GM03348 (cell line): ENCODE results near the gene RNF223.
"Not testable (repeated sequence)": the region's sequence is repeated elsewhere in the genome, so short reads cannot be mapped to it uniquely, and the experiment has no call there.

Source experiments
- DNase-seq: peaks from one replicate; pipeline ENCODE4 v3.0.0; 2012; ENCODE audit warnings: low spot score

Gene RNF223

DNA sequence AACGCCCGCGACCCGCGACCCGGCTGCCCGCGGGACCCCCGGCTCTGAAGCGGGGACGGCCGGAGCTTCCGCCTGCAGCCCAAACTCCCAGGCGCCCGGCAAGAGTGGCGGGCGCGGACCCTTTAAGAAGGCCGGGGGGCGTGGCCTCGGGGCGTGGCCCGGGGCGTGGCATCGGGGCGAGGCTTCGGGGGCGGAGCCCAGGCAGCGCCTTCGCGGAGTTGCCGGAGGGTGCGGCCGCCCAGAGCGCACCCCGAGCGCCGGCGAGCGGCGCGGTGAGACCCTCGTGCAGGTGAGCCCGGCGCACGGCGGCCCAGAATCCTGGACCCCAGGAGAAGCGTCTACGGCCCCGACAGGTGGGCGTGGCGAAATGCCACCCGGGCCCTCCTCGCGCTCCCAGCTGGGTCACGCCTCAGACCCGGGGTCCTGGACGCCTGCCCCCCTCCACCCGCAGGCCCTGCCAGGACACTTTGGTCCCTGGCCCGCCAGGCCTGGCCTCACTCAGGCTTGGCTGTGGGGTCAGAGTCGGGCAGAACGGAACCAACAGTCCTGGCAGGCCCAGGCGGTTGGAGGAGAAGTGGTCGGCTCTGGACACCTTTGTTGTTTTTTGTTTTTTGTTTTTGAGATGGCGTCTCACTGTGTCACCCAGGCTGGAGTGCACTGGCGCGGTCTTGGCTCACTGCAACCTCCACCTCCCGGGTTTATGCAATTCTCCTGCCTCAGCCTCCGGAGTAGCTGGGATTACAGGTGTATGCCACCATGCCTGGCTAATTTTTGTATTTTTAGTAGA is 14.4 kb downstream of the RNF223 start:
- DNase-seq = peak; percentile 97

DNA sequence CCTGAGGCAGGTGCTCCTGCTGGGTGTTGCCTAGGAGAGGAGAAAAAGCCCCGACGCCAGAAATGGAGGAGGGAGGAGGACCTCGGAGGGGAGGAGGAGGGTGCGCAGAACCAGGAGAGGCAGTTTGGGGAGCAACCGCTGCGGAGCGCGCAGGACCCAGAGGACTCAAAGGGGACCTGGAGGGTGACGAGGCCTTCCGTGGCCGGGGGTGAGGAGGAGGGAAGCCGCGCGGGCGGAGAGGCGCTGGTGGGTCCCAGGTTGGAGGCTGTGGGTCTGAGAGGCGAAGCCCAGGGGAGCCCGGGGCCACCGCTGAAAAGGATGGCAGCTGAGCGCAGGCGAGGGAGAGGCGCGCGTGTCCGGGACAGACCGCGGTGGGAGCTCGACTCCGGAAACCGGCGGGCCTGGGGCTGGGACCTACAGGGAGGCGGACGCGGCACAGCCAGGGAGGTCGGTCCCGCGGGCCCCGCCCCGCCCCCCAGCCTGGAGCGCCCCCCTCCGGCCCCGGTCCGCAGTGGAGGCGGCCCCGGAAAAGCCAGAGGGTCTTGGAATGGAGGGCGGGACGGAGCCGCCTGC is 15.1 kb downstream of the RNF223 start:
- peak; percentile 39 for DNase-seq

DNA sequence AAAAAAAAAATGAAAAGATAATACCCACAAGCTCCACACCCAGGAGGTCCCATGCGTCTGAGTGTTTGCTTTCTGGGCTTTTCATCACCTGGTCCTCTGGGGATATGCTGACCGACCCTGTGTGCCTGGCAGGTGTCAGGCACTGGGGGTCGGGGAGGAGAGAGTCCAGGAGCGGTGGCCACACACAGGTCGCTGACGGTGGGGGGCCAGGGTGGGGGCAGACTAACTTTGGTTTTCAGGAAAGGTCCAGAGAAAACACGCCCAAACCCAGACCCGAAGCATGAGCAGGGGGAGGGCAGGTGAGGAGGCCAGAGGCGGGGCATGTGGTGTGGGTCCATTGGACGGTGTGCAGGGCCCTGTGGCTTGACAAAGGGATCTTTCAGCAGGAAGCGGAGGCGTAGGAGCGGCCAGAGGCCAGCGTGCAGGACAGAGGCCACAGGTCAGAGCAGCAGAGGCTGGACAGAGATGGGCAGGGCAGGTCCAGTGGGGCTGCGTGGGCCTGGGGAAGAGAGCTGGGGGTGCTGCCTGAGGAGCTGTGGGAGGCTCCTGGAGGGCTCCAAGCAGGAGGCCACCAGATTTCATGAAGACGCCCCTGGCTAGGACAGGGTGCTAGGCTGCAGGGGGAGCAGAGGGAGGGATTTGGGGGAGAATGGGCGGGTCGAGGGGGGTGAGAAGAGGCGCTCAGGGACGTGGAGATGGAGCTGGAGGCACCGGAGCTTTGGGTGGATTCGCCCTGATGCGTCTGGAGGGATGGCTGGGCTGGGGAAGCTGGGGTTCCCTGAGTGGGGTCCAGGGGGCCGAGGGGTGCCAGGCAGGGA is 15.8 kb downstream of the RNF223 start:
- DNase-seq = no peak

DNA sequence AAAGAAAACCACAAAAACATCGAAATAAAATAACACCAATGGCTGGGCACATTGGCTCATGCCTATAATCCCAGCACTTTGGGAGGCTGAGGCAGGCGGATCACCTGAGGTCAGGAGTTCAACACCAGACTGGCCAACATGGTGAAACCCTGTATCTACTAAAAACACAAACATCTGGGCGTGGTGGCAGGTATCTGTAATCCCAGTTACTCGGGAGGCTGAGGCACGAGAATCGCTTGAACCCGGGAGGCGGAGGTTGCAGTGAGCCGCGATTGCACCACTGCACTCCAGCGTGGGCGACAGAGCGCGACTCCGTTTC is 16.4 kb downstream of the RNF223 start:
- not testable (repeated sequence) for DNase-seq

DNA sequence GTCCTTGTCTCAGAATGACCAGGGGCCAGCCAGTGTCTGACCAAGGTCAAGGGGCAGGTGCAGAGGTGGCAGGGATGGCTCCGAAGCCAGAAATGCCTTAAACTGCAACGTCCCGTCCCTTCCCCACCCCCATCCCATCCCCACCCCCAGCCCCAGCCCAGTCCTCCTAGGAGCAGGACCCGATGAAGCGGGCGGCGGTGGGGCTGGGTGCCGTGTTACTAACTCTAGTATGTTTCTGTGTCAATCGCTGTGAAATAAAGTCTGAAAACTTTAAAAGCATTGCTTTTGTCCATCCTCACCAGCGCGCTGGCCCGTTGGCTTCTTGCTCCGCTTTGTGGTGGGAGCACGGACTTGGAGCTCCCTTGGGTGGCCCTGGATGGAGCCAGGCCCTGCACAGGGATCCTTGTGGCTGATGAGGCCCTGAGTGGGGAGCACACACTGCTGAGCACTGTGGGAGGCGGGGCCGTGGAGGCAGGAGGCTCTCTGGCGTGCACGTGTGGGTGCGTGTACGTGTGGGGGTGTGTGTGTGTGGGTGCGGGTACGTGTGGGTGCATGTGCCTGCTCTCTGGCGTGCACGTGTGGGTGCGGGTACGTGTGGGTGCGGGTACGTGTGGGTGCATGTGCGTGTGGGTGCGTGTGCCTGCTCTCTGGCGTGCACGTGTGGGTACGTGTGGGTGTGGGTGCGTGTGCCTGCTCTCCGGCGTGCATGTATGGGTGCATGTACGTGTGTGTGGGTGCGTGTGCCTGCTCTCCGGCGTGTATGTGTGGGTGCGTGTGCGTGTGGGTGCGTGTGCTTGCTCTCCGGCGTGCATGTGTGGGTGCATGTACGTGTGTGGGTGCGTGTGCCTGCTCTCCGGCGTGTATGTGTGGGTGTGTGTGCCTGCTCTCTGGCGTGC is 18.0 kb downstream of the RNF223 start:
- DNase-seq = no peak

DNA sequence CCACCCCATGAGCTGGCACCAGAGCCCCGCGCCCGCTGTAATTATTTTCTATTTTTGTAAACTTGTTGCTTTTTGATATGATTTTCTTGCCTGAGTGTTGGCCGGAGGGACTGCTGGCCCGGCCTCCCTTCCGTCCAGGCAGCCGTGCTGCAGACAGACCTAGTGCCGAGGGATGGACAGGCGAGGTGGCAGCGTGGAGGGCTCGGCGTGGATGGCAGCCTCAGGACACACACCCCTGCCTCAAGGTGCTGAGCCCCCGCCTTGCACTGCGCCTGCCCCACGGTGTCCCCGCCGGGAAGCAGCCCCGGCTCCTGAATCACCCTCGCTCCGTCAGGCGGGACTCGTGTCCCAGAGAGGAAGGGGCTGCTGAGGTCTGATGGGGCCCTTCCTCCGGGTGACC is 19.1 kb downstream of the RNF223 start:
- DNase-seq = no peak

DNA sequence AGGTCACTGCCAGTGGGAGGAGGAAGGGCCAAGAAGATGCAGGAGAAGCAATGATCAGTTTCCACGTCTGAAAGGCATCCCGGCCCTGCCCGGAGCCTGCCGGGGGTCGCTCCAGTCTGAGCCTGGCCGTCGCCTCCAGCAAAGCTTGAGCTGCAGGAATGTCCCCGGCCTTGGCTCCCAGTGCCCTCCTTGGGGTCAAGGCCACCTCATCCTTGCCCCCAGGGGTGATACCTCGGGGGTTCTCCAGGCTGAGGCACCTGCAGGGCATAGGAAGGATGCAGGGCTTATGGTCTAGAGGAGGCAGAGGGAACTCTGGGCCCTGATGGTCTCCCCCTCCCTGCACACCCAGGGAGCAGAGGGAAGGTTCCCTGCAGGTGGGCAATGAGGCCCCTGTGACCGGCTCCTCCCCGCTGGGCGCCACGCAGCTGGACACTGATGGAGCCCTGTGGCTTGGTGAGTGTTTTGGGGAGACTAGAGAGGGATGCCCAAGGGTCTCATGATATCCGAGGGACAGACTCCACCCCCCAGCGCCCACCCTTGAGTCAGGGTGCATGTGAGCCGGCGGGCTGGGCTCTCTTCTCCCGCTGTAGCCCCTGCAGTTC is 19.9 kb downstream of the RNF223 start:
- DNase-seq = no peak

DNA sequence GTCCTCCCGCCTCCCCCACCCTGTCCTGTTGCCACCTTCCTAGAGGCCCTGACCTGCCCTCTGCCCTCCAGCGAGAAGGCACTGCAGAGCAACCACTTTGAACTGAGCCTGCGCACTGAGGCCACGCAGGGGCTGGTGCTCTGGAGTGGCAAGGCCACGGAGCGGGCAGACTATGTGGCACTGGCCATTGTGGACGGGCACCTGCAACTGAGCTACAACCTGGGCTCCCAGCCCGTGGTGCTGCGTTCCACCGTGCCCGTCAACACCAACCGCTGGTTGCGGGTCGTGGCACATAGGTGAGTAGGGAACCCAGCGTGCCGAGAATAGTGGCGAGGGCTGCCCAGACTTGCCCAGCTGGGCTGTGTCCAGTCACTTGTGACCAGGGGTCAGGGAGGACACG is 20.4 kb downstream of the RNF223 start:
- no peak for DNase-seq

DNA sequence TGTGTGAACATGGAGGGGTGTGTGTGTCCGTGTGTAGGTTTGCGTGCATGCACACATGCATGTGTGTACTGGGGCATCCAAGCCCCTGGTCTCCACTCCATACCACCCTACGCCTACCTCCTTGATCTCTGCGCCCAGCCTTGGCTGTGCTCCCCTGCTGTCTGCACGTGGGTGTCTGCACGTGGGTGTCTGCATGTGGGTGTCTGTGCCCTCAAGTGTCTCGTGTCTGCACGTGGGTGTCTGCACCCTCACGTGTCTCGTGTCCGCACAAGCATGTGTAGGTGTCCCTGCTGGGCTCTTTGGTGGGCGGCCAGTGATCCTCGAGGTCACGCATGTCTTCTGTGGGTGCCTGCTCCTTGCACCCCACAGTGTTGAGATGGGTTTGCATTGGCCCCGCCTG is 21.1 kb downstream of the RNF223 start:
- DNase-seq = no peak

DNA sequence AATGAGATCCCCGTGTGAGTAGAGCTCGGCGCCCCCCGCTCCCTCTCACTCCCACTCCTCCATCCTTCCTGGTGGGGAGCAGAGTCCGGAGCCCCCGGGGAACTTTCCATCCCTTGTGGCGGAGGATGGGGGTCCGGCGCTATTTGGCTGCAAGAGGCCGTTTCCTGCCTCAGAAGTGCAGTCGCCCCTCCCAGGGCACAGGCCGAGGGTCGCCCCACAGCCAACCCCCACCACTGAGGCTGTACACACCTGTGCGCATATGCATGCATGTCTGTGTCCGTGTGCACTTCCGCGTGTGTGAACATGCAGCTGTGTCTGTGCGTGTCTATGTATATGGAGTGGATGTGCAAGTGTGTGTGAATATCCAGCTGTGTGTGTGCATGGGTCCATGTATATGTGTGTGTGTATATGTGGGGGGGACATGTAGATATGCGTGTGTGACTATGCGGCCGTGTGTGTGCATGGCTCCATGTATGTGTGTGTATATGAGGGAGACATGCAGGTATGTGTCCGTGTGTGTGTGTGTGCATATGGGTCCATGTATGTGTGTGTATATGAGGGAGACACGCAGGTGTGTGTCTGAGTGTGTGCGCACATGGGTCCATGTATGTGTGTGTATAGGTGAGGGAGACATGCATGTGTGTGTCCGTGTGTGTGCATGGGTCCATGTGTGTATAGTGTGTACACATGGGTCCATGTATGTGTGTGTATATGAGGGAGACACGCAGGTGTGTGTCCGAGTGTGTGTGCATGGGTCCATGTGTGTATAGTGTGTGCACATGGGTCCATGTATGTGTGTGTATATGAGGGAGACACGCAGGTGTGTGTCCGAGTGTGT is 21.9 kb downstream of the RNF223 start:
- DNase-seq = no peak

DNA sequence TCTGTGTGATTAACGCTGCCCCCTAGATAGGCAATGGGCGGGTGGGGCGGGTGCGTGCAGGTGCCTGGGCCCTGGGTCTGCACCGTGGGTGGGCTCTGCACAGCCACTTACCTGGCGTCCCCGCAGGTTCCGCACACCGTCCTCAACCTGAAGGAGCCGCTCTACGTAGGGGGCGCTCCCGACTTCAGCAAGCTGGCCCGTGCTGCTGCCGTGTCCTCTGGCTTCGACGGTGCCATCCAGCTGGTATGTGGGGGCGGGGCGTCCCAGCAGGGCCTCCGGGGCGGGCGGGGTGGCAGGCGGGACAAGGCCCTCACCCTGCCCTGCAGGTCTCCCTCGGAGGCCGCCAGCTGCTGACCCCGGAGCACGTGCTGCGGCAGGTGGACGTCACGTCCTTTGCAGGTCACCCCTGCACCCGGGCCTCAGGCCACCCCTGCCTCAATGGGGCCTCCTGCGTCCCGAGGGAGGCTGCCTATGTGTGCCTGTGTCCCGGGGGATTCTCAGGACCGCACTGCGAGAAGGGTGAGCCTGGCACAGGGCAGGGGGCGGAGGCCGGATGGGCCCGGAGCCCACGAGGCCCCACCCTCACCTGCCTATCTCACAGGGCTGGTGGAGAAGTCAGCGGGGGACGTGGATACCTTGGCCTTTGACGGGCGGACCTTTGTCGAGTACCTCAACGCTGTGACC is 22.8 kb downstream of the RNF223 start:
- DNase-seq = no peak

DNA sequence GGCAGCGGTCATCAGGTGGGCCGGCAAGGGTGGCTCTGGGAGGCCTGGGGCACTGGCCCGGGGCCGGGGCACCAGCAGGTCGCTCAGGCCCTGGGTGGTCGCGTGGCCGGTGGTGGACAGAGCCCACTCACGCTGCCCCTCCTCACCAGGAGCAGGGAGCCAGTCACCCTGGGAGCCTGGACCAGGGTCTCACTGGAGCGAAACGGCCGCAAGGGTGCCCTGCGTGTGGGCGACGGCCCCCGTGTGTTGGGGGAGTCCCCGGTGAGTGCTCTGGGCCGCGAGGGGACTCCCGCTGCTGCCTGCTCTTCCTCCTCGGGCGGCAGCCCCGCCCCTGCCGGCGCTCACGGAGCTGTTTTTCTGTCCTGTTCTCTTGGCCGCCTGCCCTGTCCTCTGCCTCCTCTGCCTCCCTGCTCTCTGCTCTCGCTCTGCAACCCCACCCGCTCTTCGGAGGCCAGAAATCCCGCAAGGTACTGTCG is 23.5 kb downstream of the RNF223 start:
- no peak for DNase-seq

DNA sequence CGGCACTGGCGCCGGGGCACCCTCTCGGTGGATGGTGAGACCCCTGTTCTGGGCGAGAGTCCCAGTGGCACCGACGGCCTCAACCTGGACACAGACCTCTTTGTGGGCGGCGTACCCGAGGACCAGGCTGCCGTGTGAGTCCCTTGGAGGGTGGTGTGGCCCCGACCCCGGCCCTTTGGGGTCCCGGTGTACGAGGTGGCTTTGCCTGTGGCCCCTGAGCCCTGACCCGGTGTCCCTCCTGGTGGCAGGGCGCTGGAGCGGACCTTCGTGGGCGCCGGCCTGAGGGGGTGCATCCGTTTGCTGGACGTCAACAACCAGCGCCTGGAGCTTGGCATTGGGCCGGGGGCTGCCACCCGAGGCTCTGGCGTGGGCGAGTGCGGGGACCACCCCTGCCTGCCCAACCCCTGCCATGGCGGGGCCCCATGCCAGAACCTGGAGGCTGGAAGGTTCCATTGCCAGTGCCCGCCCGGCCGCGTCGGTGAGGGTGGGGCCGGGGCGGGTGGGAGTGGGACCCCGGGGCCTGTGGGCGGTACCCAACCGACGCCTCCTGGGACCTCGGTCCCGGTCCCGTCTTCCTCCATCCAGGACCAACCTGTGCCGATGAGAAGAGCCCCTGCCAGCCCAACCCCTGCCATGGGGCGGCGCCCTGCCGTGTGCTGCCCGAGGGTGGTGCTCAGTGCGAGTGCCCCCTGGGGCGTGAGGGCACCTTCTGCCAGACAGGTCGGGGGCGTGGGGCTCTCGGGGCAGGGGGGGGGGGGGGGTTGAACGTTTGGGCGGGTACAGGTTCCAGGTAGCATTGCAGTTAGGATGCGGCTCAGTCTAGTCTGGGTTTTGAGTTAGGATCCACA is 24.6 kb downstream of the RNF223 start:
- no peak for DNase-seq

DNA sequence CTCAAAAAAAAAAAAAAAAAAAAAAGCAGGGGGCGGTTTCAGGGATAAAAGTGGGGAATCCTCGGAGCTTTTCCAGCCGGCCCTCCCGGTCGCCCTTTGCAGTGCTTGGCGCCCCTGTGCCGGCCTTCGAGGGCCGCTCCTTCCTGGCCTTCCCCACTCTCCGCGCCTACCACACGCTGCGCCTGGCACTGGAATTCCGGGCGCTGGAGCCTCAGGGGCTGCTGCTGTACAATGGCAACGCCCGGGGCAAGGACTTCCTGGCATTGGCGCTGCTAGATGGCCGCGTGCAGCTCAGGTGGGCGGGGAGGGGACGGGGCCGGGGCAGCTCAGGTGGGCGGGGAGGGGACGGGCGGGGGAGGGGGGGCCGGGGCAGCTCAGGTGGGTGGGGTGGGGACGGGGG is 25.3 kb downstream of the RNF223 start:
- DNase-seq = no peak

DNA sequence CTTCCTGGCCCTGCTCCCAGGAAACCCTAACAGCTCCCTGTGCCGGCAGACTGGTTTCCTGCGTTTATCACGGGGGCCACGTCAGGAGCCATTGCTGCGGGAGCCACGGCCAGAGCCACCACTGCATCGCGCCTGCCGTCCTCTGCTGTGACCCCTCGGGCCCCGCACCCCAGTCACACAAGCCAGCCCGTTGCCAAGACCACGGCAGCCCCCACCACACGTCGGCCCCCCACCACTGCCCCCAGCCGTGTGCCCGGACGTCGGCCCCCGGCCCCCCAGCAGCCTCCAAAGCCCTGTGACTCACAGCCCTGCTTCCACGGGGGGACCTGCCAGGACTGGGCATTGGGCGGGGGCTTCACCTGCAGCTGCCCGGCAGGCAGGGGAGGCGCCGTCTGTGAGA is 26.1 kb downstream of the RNF223 start:
- no peak for DNase-seq

DNA sequence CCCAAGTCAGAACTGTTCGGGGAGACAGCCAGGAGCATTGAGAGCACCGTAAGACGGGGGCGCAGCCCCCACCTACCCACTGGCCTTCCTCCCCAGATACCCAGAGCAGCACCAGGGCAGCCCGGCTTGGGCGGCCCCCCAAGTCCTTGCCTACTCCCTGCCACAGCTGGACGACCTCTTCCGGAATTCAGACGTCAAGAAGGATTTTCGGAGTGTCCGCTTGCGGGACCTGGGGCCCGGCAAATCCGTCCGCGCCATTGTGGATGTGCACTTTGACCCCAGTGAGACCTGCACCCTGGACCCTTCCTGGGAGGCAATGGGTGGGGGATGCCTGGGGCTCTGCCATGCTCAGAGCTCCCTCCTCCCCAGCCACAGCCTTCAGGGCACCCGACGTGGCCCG is 26.7 kb downstream of the RNF223 start:
- no peak for DNase-seq

DNA sequence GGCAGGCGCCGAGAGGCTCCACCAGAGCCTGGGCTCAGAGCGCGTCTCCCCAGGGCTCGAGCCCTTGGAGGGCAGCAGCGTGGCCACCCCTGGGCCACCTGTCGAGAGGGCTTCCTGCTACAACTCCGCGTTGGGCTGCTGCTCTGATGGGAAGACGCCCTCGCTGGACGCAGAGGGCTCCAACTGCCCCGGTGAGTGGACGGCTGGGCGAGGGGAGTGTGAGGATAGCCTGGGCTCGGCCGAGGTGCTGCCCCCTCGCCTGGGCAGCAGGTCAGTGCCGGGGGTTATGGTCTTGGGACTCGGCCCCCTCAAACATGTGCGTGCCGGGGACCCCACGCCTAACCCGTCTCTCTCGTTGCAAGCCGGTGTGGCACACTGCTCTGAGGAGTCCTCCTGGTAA is 27.3 kb downstream of the RNF223 start:
- no peak for DNase-seq

DNA sequence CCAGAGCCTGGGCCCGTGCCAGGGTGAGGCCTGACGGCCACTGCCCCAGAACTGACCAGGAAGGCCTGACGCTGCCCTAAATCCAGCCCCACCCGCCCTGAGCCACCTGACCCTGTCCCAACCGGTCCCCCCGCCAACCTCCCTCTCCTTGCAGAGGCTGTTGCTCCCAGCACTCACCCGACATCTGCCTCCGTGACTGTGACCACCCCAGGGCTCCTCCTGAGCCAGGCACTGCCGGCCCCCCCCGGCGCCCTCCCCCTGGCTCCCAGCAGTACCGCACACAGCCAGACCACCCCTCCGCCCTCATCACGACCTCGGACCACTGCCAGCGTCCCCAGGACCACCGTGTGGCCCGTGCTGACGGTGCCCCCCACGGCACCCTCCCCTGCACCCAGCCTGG is 27.9 kb downstream of the RNF223 start:
- no peak for DNase-seq

DNA sequence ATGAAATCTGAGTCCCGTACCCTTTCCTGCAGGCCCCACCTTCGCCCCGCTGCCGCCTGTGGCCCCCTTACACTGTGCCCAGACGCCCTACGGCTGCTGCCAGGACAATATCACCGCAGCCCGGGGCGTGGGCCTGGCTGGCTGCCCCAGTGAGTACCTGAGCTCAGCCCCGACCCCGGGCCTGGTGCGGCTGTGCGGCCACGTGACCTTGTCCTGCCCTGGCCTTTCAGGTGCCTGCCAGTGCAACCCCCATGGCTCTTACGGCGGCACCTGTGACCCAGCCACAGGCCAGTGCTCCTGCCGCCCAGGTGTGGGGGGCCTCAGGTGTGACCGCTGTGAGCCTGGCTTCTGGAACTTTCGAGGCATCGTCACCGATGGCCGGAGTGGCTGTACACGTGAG is 29.0 kb downstream of the RNF223 start:
- DNase-seq = no peak
